GM18861 (cell line): Measurements from ENCODE around the gene TMEM242.
A peak's percentile ranks its signal among the peaks of the same experiment; 100 is the strongest.
"Not testable (repeated sequence)": the region's sequence is repeated elsewhere in the genome, so short reads cannot be mapped to it uniquely, and the experiment has no call there.

Experiments used
- ATAC-seq: cut with Tn5 transposase; IDR thresholded peaks from one replicate; pipeline ENCODE4 v1.9.1; 2021; ENCODE audit not compliant: unreplicated experiment

TMEM242 gene

GRCh38 chr6:157323255-157323965 lies at the start of gene TMEM242:
TSS of gene TMEM242 (minus strand) at chr6:157323519. CDS start at chr6:157323499, 20 bp downstream.
- ATAC-seq: peak; percentile 83

- ATAC-seq: no peak
These were observed 49.4 kb upstream of the TMEM242 start for GRCh38 chr6:157372501-157373280.

- ATAC-seq: no peak
These were observed 47.4 kb upstream of the TMEM242 start for GRCh38 chr6:157370755-157371154.

GRCh38 chr6:157368359-157369049 lies 45.2 kb upstream of the TMEM242 start:
- no peak for ATAC-seq

- ATAC-seq: no peak
These were observed 43.3 kb upstream of the TMEM242 start for GRCh38 chr6:157366648-157367047.

GRCh38 chr6:157364705-157365104 lies 41.4 kb upstream of the TMEM242 start:
- no peak for ATAC-seq

- no peak for ATAC-seq
These were observed 38.6 kb upstream of the TMEM242 start for GRCh38 chr6:157361886-157362285.

GRCh38 chr6:157358287-157358686 lies 35.0 kb upstream of the TMEM242 start:
- no peak for ATAC-seq

GRCh38 chr6:157346373-157346772 lies 23.1 kb upstream of the TMEM242 start:
- no peak for ATAC-seq

- no peak for ATAC-seq
These were observed 20.4 kb upstream of the TMEM242 start for GRCh38 chr6:157343732-157344131.

GRCh38 chr6:157339432-157339831 lies 16.1 kb upstream of the TMEM242 start:
- ATAC-seq: no peak

- no peak for ATAC-seq
These were observed 14.4 kb upstream of the TMEM242 start for GRCh38 chr6:157337751-157338150.

GRCh38 chr6:157337276-157337675 lies 14.0 kb upstream of the TMEM242 start:
- ATAC-seq: not testable (repeated sequence)

GRCh38 chr6:157335829-157336228 lies 12.5 kb upstream of the TMEM242 start:
- ATAC-seq: no peak

- ATAC-seq: no peak
These were observed 10.6 kb upstream of the TMEM242 start for GRCh38 chr6:157333956-157334355.

GRCh38 chr6:157333537-157333936 lies 10.2 kb upstream of the TMEM242 start:
- ATAC-seq: no peak

GRCh38 chr6:157332813-157333212 lies 9.5 kb upstream of the TMEM242 start:
- no peak for ATAC-seq

- ATAC-seq: no peak
These were observed 7.5 kb upstream of the TMEM242 start for GRCh38 chr6:157330831-157331230.

- no peak for ATAC-seq
These were observed 6.5 kb upstream of the TMEM242 start for GRCh38 chr6:157329829-157330228.

- no peak for ATAC-seq
These were observed 4.9 kb upstream of the TMEM242 start for GRCh38 chr6:157328108-157328692.

GRCh38 chr6:157326979-157327378 lies 3.7 kb upstream of the TMEM242 start:
- ATAC-seq: no peak
